Upper lobe of left lung (tissue), 4 donors: ENCODE measurements around the gene SH3GL1.

ENCODE experiments used
- EP300 ChIP-seq, 4 donors: sonication (generic); formaldehyde crosslinking; IDR thresholded peaks; one replicate each; pipeline ENCODE4 v1.5.1; 2017; ENCODE audit warnings: antibody characterized with exemption in 4 of 4, control low read depth in 2 of 4
- POLR2A ChIP-seq, 4 donors: fragments of 450-650 bp; IDR thresholded peaks; one replicate each; pipeline ENCODE4 v1.5.1; 2016 to 2017; ENCODE audit warnings: antibody characterized with exemption in 4 of 4, mild to moderate bottlenecking in 2 of 4
- POLR2AphosphoS5 ChIP-seq, 2 donors: sonication (generic); formaldehyde crosslinking; IDR thresholded peaks; one replicate each; pipeline ENCODE4 v1.5.1; 2017; ENCODE audit warnings: antibody characterized with exemption in 2 of 2
- TF ChIP-seq, protein P1 (sequence below), 6 experiments: fragments of 450-650 bp in 4 of 6; fragments of 200-600 bp in 2 of 6; sonication (generic) in 2 of 6; IDR thresholded peaks; one replicate each; pipeline ENCODE4 v1.5.1; 2016 to 2019; ENCODE audit warnings: antibody characterized with exemption in 6 of 6

DNA sequence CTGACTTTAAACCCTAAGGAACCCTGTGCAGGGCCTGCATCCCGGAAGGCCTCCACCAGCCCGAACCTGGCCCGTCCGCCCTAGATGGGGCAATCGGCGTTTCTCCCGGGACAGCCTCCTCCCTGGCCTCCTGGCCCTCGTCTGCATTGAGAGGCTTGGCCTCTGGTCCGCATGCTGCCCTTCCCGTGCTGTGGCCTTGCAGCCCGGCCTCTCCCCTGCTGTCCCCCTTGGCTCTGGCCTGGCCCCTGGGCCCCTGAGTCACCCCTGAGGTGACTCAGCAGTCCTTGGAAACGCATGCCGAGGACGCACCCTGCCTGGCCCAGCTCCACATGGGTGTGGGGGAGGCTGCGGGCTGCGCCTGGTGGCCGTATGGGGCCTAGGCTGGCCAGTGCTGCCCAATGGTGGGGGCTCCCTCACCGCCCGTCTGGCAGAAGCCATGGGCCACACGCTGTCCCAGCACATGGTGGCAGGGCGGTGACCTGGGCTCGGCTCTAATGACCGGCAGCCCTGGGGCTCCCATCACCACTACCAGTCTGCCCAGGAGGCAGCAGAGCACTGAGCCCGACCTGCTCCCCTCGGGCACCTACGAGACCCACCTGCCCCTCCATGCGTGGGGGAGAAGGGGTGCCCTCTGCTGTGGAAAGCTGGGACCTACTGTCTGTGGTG is 25.7 kb downstream of the SH3GL1 start:
- TF ChIP-seq, protein P1, sequence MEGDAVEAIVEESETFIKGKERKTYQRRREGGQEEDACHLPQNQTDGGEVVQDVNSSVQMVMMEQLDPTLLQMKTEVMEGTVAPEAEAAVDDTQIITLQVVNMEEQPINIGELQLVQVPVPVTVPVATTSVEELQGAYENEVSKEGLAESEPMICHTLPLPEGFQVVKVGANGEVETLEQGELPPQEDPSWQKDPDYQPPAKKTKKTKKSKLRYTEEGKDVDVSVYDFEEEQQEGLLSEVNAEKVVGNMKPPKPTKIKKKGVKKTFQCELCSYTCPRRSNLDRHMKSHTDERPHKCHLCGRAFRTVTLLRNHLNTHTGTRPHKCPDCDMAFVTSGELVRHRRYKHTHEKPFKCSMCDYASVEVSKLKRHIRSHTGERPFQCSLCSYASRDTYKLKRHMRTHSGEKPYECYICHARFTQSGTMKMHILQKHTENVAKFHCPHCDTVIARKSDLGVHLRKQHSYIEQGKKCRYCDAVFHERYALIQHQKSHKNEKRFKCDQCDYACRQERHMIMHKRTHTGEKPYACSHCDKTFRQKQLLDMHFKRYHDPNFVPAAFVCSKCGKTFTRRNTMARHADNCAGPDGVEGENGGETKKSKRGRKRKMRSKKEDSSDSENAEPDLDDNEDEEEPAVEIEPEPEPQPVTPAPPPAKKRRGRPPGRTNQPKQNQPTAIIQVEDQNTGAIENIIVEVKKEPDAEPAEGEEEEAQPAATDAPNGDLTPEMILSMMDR (IDR thresholded peaks at IDR 0.05) = peak in 4 of 6 experiments; percentile 16 to 59 (median 42)
- TF ChIP-seq POLR2A (IDR thresholded peaks at IDR 0.05) = no peak
- peak; percentile 31 to 83 for TF ChIP-seq POLR2AphosphoS5 (IDR thresholded peaks at IDR 0.05)
- TF ChIP-seq EP300 (IDR thresholded peaks at IDR 0.05) = peak in 1 of 4 donors; percentile 8
